B cell (primary cell): Measurements from ENCODE around the gene PLEKHG4. TPM values are rescaled to one million over a fixed set of nuclear protein-coding genes. Genes with fewer than 3 reads are reported as not detected.

Experiments
- ATAC-seq: fragments of 200-7000 bp; cut with Tn5 transposase; one replicate; pipeline ENCODE4 v1.10.0; 2021; ENCODE audit warnings: low read depth, mild to moderate bottlenecking, moderate number of reproducible peaks, moderate library complexity
- CTCF ChIA-PET: fragments of 350-600 bp; sonication (Branson Sonifier 250); formaldehyde crosslinking; loops from one replicate; lab custom pipeline; 2021; ENCODE audit warnings: antibody characterized with exemption, inconsistent platforms; lab: Charles Lee
- POLR2A ChIA-PET: fragments of 350-600 bp; sonication (Branson Sonifier 250); formaldehyde crosslinking; loops from one replicate; lab custom pipeline; 2021; ENCODE audit warnings: antibody characterized with exemption; lab: Charles Lee
- DNase-seq: peaks from one replicate; pipeline ENCODE4 v3.0.0; 2013
- H2AFZ ChIP-seq: 2 replicates; pipeline ENCODE4 v1.6.1; 2012; ENCODE audit warnings: mild to moderate bottlenecking, low read depth, low read length; ENCODE audit not compliant: insufficient read depth, poor library complexity, severe bottlenecking
- H3K27ac ChIP-seq, 2 donors: 1 replicate in 1 of 2; 2 replicates in 1 of 2; pipeline ENCODE4 v1.5.1; 2012 to 2013; ENCODE audit warnings: low read length in 2 of 2, mild to moderate bottlenecking in 2 of 2, moderate library complexity in 1 of 2
- H3K27me3 ChIP-seq, 4 experiments: fragments of 200-600 bp in 1 of 4; sonication (generic) in 1 of 4; replicated peaks in 1 of 4; 1 replicate in 2 of 4; 2 replicates in 2 of 4; pipeline versions ENCODE4 v1.6.1 to v1.7.0; 2013 to 2016; ENCODE audit warnings: low read length in 3 of 4, mild to moderate bottlenecking in 2 of 4, mixed read lengths in 1 of 4, moderate library complexity in 1 of 4; ENCODE audit not compliant: insufficient read depth in 4 of 4, control insufficient read depth in 3 of 4; ENCODE audit errors: control extremely low read depth in 1 of 4
- H3K36me3 ChIP-seq, 2 experiments: replicated peaks in 1 of 2; 1 replicate in 1 of 2; 2 replicates in 1 of 2; pipeline versions ENCODE4 v1.6.1 to v1.7.1; 2013; ENCODE audit warnings: low read length in 1 of 2; ENCODE audit not compliant: insufficient read depth in 2 of 2, control insufficient read depth in 1 of 2; ENCODE audit errors: control extremely low read depth in 1 of 2, extremely low read depth in 1 of 2
- H3K4me1 ChIP-seq, 2 donors: fragments of 200-600 bp in 1 of 2; sonication (generic) in 1 of 2; 1 replicate in 1 of 2; 2 replicates in 1 of 2; pipeline versions ENCODE4 v1.5.1 to v1.6.1; 2013 to 2017; ENCODE audit warnings: low read length in 2 of 2; ENCODE audit not compliant: control insufficient read depth in 2 of 2, insufficient read depth in 2 of 2
- H3K4me2 ChIP-seq: replicated peaks from 2 replicates; pipeline ENCODE3; 2012; ENCODE audit warnings: mild to moderate bottlenecking, low read depth, low read length; ENCODE audit not compliant: poor library complexity, severe bottlenecking
- H3K4me3 ChIP-seq, 5 experiments: fragments of 200-600 bp in 1 of 5; sonication (generic) in 1 of 5; 1 replicate in 3 of 5; 2 replicates in 2 of 5; pipeline versions ENCODE4 v1.5.1 to v1.7.0; 2011 to 2016; ENCODE audit warnings: low read length in 4 of 5, mild to moderate bottlenecking in 4 of 5, low read depth in 2 of 5, control low read depth in 1 of 5, moderate library complexity in 1 of 5; ENCODE audit not compliant: insufficient read depth in 1 of 5; ENCODE audit errors: control extremely low read depth in 1 of 5, extremely low read depth in 1 of 5
- H3K79me2 ChIP-seq: fragments of 200-600 bp; sonication (generic); one replicate; pipeline ENCODE4 v1.6.0; 2016; ENCODE audit warnings: low read length; ENCODE audit not compliant: control insufficient read depth, insufficient read depth
- H3K9ac ChIP-seq: fragments of 200-600 bp; sonication (generic); 2 replicates; pipeline ENCODE4 v1.6.1; 2017; ENCODE audit warnings: mild to moderate bottlenecking, low read length, moderate library complexity
- H3K9me3 ChIP-seq, 3 donors: one replicate each; pipeline versions ENCODE4 v1.6.1 to v1.7.1; 2013; ENCODE audit warnings: low read length in 2 of 3; ENCODE audit not compliant: control insufficient read depth in 2 of 3, insufficient read depth in 1 of 3; ENCODE audit errors: control extremely low read depth in 1 of 3
- H4K20me1 ChIP-seq: 2 replicates; pipeline ENCODE4 v1.6.0; 2012; ENCODE audit warnings: mild to moderate bottlenecking, low read length; ENCODE audit not compliant: insufficient read depth, control insufficient read depth, poor library complexity, severe bottlenecking
- H3K27ac Mint-ChIP-seq: one replicate; pipeline ENCODE4 v1.8.0; 2021; ENCODE audit warnings: mixed read lengths
- H3K27me3 Mint-ChIP-seq: one replicate; pipeline ENCODE4 v1.8.0; 2021; ENCODE audit warnings: mixed read lengths
- H3K4me1 Mint-ChIP-seq: one replicate; pipeline ENCODE4 v1.8.0; 2021; ENCODE audit warnings: mixed read lengths
- H3K4me3 Mint-ChIP-seq: one replicate; pipeline ENCODE4 v1.8.0; 2021; ENCODE audit warnings: mixed read lengths
- H3K9me3 Mint-ChIP-seq: one replicate; pipeline ENCODE4 v1.8.0; 2022; ENCODE audit warnings: mixed read lengths; ENCODE audit not compliant: insufficient read depth
- CTCF ChIP-seq: fragments of 200-600 bp; IDR thresholded peaks from one replicate; pipeline ENCODE4 v1.8.0; 2022; ENCODE audit warnings: antibody characterized with exemption, mild to moderate bottlenecking
- EZH2 ChIP-seq: IDR thresholded peaks from 2 replicates; pipeline ENCODE4 v1.6.1; 2012; ENCODE audit warnings: borderline replicate concordance, low read depth, mild to moderate bottlenecking, moderate library complexity, low read length; ENCODE audit not compliant: insufficient read depth, poor library complexity, severe bottlenecking
- WGBS: methylation state at CpG from one replicate; pipeline ENCODE4 v1.1.5; 2013; ENCODE audit warnings: missing lambda C conversion rate; ENCODE audit not compliant: insufficient coverage; 5-methylcytosine and 5-hydroxymethylcytosine counted together
- intact Hi-C: fragments of 100-400 bp; cut with micrococcal nuclease; formaldehyde crosslinking; loops from one replicate; pipeline ENCODE4 v1.10.0; 2022
- polyA plus RNA-seq: library from polyadenylated mRNA; depleted of rRNA; stranded (reverse); fragments of >200 nt; gene quantifications from 2 replicates; pipeline ENCODE4 v1.2.3, GENCODE V29; 2012
- total RNA-seq, 2 donors: library from RNA; stranded (reverse); fragments of 120-200 nt in 1 of 2; gene quantifications; 1 replicate in 1 of 2; 2 replicates in 1 of 2; pipeline versions ENCODE4 v1.2.3 to v1.2.4, GENCODE V29; 2013 to 2022

The PLEKHG4 gene
- total and polyA plus RNA-seq, 2 donors (not counting 1 experiment from before 2014, with no cell fraction given) = 6.0 to 7.1 TPM

- ChIA-PET CTCF (interaction anchor here (1.5 kb wide), 1 partner anchor 11 kb away, joined by 4 read pairs; no protein-coding TSS in a partner anchor), POLR2A (no interaction called here)
- H3K4me1 Mint-ChIP-seq = no peaks in the 10 kb centered on the region
- DNase-seq (no peak), ATAC-seq (no peak)
- H3K4me3 ChIP-seq = no peak overlapping the region
- H4K20me1 ChIP-seq = no peaks in the 10 kb centered on the region
- H3K9ac ChIP-seq = no peak overlapping the region
- H2AFZ ChIP-seq = no peak overlapping the region
- WGBS = 98% methylated on average over 10 of the region's 10 CpGs
- H3K27me3 ChIP-seq = no peaks in the 10 kb centered on the region
- no peaks in the 10 kb centered on the region for H3K4me1 ChIP-seq
- no peaks in the 10 kb centered on the region for H3K9me3 Mint-ChIP-seq
- no peaks in the 10 kb centered on the region for H3K27me3 Mint-ChIP-seq
- peaks cover 0 to 62% of the 10 kb centered on the region in 2 experiments for H3K36me3 ChIP-seq
- no peaks in the 10 kb centered on the region for H3K9me3 ChIP-seq
- no peak overlapping the region for H3K27ac ChIP-seq
- intact Hi-C loops = no loop called here
- no peak overlapping the region for H3K4me2 ChIP-seq
- no peak overlapping the region for H3K4me3 Mint-ChIP-seq
- TF ChIP-seq EZH2 = no peak
- H3K27ac Mint-ChIP-seq = no peak overlapping the region
- peaks cover 4% of the 10 kb centered on the region for H3K79me2 ChIP-seq
Observed at GRCh38 chr16:67234180-67234597, 45.1 kb upstream of the PLEKHG4 start.

- H3K4me3 Mint-ChIP-seq = no peak overlapping the region
- no peak overlapping the region for H3K27ac ChIP-seq
Observed at GRCh38 chr16:67235816-67236562, 43.3 kb upstream of the PLEKHG4 start.

More at GRCh38 chr16:67235816-67236562, 43.3 kb upstream of the PLEKHG4 start:
- no peaks in the 10 kb centered on the region for H4K20me1 ChIP-seq
- no peaks in the 10 kb centered on the region for H3K4me1 Mint-ChIP-seq
- POLR2A ChIA-PET = no interaction called here
- H3K9ac ChIP-seq = no peak overlapping the region
- DNase-seq = no peak
- no peak overlapping the region for H3K4me3 ChIP-seq
- WGBS = 92% methylated on average over 17 of the region's 17 CpGs
- H3K36me3 ChIP-seq = peaks cover 0 to 48% of the 10 kb centered on the region in 2 experiments
- no peaks in the 10 kb centered on the region for H3K27me3 Mint-ChIP-seq
- no peak for ATAC-seq
- H2AFZ ChIP-seq = no peak overlapping the region
- H3K27me3 ChIP-seq = no peaks in the 10 kb centered on the region
- no peaks in the 10 kb centered on the region for H3K9me3 Mint-ChIP-seq
- CTCF ChIA-PET = no interaction called here
- H3K79me2 ChIP-seq = peaks cover 4% of the 10 kb centered on the region
- intact Hi-C loops = no loop called here
- H3K4me2 ChIP-seq = no peak overlapping the region
- H3K4me1 ChIP-seq = no peaks in the 10 kb centered on the region
- peak overlapping the region; percentile 1 for H3K27ac Mint-ChIP-seq
- no peaks in the 10 kb centered on the region for H3K9me3 ChIP-seq
- TF ChIP-seq CTCF = no peak
- TF ChIP-seq EZH2 = no peak
